Prostate gland (tissue), 2 donors: ENCODE measurements around the gene BCCIP.

Experiments used
- CTCF ChIP-seq, 4 experiments: fragments of 200-600 bp in 2 of 4; fragments of 450-650 bp in 2 of 4; sonication (generic) in 2 of 4; IDR thresholded peaks; 1 replicate in 3 of 4; 2 replicates in 1 of 4; pipeline ENCODE4 v1.5.1; 2016 to 2019; ENCODE audit warnings: antibody characterized with exemption in 4 of 4, mild to moderate bottlenecking in 2 of 4, moderate library complexity in 2 of 4
- POLR2A ChIP-seq: fragments of 450-650 bp; IDR thresholded peaks from one replicate; pipeline ENCODE4 v1.6.1; 2016; ENCODE audit warnings: antibody characterized with exemption, mild to moderate bottlenecking

- TF ChIP-seq CTCF (IDR thresholded peaks at IDR 0.05) (no peak), POLR2A (no peak)
Measured at GRCh38 chr10:125849448-125849847, 26.1 kb downstream of the BCCIP start.
